OCI-LY7 (cell line): Measurements from ENCODE around the gene MAPK11. TPM values are rescaled to one million over a fixed set of nuclear protein-coding genes. Genes with fewer than 3 reads are reported as not detected.

Source experiments
- BruUV-seq: library from RNA; stranded (reverse); fragments of 400-500 nt; replicated peaks from 2 replicates; lab custom pipeline; 2021; lab: Mats Ljungman, UMichigan
- CTCF ChIA-PET: fragments of 300-600 bp; sonication (Branson Sonifier 250); formaldehyde crosslinking; loops from one replicate; lab custom pipeline; 2022; ENCODE audit warnings: antibody characterized with exemption; ENCODE audit not compliant: unreplicated experiment; lab: Charles Lee
- POLR2A ChIA-PET: fragments of 300-600 bp; sonication (Branson Sonifier 250); formaldehyde crosslinking; loops from one replicate; lab custom pipeline; 2022; ENCODE audit warnings: antibody characterized with exemption; lab: Charles Lee
- DNase-seq: peaks from one replicate; pipeline ENCODE4 v3.0.0-alpha.2; 2015; ENCODE audit warnings: low spot score
- H2AFZ ChIP-seq: fragments of 200-600 bp; sonication (generic), shearing (Covaris generic); 2 replicates; pipeline ENCODE4 v1.6.1; 2014; ENCODE audit warnings: mild to moderate bottlenecking, antibody characterized with exemption, low read length, moderate library complexity
- H3K27ac ChIP-seq: fragments of 200-600 bp; sonication (generic); 2 replicates; pipeline ENCODE4 v1.5.1; 2014; ENCODE audit warnings: mixed run types, low read depth, mild to moderate bottlenecking, moderate library complexity, low read length, inconsistent platforms; ENCODE audit not compliant: poor library complexity, severe bottlenecking
- H3K36me3 ChIP-seq: fragments of 200-600 bp; sonication (generic); 2 replicates; pipeline ENCODE4 v1.6.1; 2014; ENCODE audit warnings: mild to moderate bottlenecking, antibody characterized with exemption, low read length, moderate library complexity, mixed read lengths; ENCODE audit not compliant: insufficient read depth
- H3K4me1 ChIP-seq: fragments of 200-600 bp; sonication (generic); 2 replicates; pipeline ENCODE4 v1.5.1; 2014; ENCODE audit warnings: mild to moderate bottlenecking, low read length; ENCODE audit not compliant: insufficient read depth, poor library complexity, severe bottlenecking
- H3K4me2 ChIP-seq: fragments of 200-600 bp; sonication (generic); 2 replicates; pipeline ENCODE4 v1.6.1; 2014; ENCODE audit warnings: mild to moderate bottlenecking, low read length
- H3K4me3 ChIP-seq: fragments of 200-600 bp; sonication (generic); 2 replicates; pipeline ENCODE4 v1.5.1; 2014; ENCODE audit warnings: mild to moderate bottlenecking, low read depth, low read length; ENCODE audit not compliant: poor library complexity, severe bottlenecking
- H3K79me2 ChIP-seq: fragments of 200-600 bp; sonication (generic); 2 replicates; pipeline ENCODE4 v1.6.1; 2016; ENCODE audit warnings: low read depth, mild to moderate bottlenecking, low read length, moderate library complexity, mixed read lengths; ENCODE audit not compliant: insufficient read depth
- H3K9me2 ChIP-seq: fragments of 200-600 bp; sonication (generic); 2 replicates; pipeline ENCODE4 v1.6.1; 2016; ENCODE audit warnings: mild to moderate bottlenecking, low read length, mixed read lengths; ENCODE audit not compliant: insufficient read depth
- H3K9me3 ChIP-seq: fragments of 200-600 bp; sonication (generic); 2 replicates; pipeline ENCODE4 v1.6.1; 2014; ENCODE audit warnings: mild to moderate bottlenecking, mixed run types, low read length, mixed read lengths
- H4K20me1 ChIP-seq: fragments of 200-600 bp; sonication (generic); 2 replicates; pipeline ENCODE4 v1.6.1; 2014; ENCODE audit warnings: mild to moderate bottlenecking, antibody characterized with exemption, low read length, moderate library complexity, mixed read lengths; ENCODE audit not compliant: insufficient read depth
- EZH2phosphoT487 ChIP-seq: fragments of 200-600 bp; sonication (generic); IDR thresholded peaks from 2 replicates; pipeline ENCODE4 v1.6.1; 2018; ENCODE audit warnings: low read depth, borderline replicate concordance, mild to moderate bottlenecking, mixed run types, antibody characterized with exemption, low read length, moderate library complexity, mixed read lengths
- intact Hi-C: fragments of 100-400 bp; cut with micrococcal nuclease; formaldehyde crosslinking; loops from one replicate; pipeline ENCODE4 v1.10.0; 2022; ENCODE audit not compliant: unreplicated experiment
- total RNA-seq, 2 experiments: library from RNA; depleted of rRNA in 1 of 2; stranded (reverse); fragments of >200 nt in 1 of 2; shearing (Covaris generic) in 1 of 2; gene quantifications; 2 replicates each; pipeline ENCODE4 v1.2.3, GENCODE V29; 2014 to 2022
- TF ChIP-seq, protein P1 (sequence below): fragments of 200-600 bp; sonication (generic); conservative IDR thresholded peaks from 2 replicates; pipeline ENCODE4 v1.5.1; 2014; ENCODE audit warnings: mild to moderate bottlenecking, antibody characterized with exemption, low read length, moderate library complexity, mixed read lengths

The MAPK11 gene
- total RNA-seq, 2 experiments from 2014 or later: 12.0 to 19.7 TPM

GRCh38 chr22:50258361-50259292, 11.6 kb downstream of the MAPK11 start:
- Histone ChIP-seq H3K36me3 (peaks cover 35% of the 10 kb centered on the region), H3K4me3 (no peak overlapping the region), H3K79me2 (peaks cover 15% of the 10 kb centered on the region), H2AFZ (no peak overlapping the region), H3K4me1 (peaks cover 21% of the 10 kb centered on the region), H4K20me1 (no peaks in the 10 kb centered on the region), H3K4me2 (no peak overlapping the region), H3K9me3 (no peaks in the 10 kb centered on the region), H3K9me2 (no peaks in the 10 kb centered on the region), H3K27ac (no peak overlapping the region)
- ChIA-PET POLR2A (no interaction called here), CTCF (no interaction called here)
- no peak for DNase-seq
- BruUV-seq: no TSS peak
- intact Hi-C loops: no loop called here
- TF ChIP-seq EZH2phosphoT487: no peak
- TF ChIP-seq, protein P1, sequence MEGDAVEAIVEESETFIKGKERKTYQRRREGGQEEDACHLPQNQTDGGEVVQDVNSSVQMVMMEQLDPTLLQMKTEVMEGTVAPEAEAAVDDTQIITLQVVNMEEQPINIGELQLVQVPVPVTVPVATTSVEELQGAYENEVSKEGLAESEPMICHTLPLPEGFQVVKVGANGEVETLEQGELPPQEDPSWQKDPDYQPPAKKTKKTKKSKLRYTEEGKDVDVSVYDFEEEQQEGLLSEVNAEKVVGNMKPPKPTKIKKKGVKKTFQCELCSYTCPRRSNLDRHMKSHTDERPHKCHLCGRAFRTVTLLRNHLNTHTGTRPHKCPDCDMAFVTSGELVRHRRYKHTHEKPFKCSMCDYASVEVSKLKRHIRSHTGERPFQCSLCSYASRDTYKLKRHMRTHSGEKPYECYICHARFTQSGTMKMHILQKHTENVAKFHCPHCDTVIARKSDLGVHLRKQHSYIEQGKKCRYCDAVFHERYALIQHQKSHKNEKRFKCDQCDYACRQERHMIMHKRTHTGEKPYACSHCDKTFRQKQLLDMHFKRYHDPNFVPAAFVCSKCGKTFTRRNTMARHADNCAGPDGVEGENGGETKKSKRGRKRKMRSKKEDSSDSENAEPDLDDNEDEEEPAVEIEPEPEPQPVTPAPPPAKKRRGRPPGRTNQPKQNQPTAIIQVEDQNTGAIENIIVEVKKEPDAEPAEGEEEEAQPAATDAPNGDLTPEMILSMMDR: no peak

GRCh38 chr22:50257451-50258360, 12.5 kb downstream of the MAPK11 start:
- Histone ChIP-seq H3K4me2 (no peak overlapping the region), H2AFZ (no peak overlapping the region), H3K9me2 (no peaks in the 10 kb centered on the region), H3K27ac (no peak overlapping the region), H3K9me3 (no peaks in the 10 kb centered on the region), H3K36me3 (peaks cover 37% of the 10 kb centered on the region), H4K20me1 (no peaks in the 10 kb centered on the region), H3K79me2 (peaks cover 15% of the 10 kb centered on the region), H3K4me3 (no peak overlapping the region), H3K4me1 (peaks cover 15% of the 10 kb centered on the region)
- POLR2A ChIA-PET: no interaction called here
- TF ChIP-seq, protein P1: no peak
- no peak for TF ChIP-seq EZH2phosphoT487
- no TSS peak for BruUV-seq
- intact Hi-C loops: no loop called here
- CTCF ChIA-PET: no interaction called here
- no peak for DNase-seq
